Hematopoietic multipotent progenitor cell (in vitro differentiated cells): ENCODE results near the gene ATXN1. TPM values are rescaled to one million over a fixed set of nuclear protein-coding genes. Genes with fewer than 3 reads are reported as not detected.
"Not testable (repeated sequence)": the region's sequence is repeated elsewhere in the genome, so short reads cannot be mapped to it uniquely, and the experiment has no call there.

Source experiments
- DNase-seq, 3 donors: peaks; one replicate each; pipeline ENCODE4 v3.0.0-alpha.2; 2011 to 2015; ENCODE audit warnings: low read depth in 2 of 3, low spot score in 2 of 3
- total RNA-seq: library from RNA; depleted of rRNA; stranded (reverse); fragments of >200 nt; gene quantifications from one replicate; pipeline ENCODE4 v1.2.3, GENCODE V29; 2012

The ATXN1 gene
- total RNA-seq, 1 donor: 52.0 TPM

GRCh38 chr6:16386057-16386456 is 375.2 kb downstream of the ATXN1 start:
- DNase-seq: no peak

- DNase-seq: no peak
These were observed 377.6 kb downstream of the ATXN1 start for GRCh38 chr6:16383607-16384206.

GRCh38 chr6:16381968-16382367 is 379.3 kb downstream of the ATXN1 start:
- DNase-seq: not testable (repeated sequence)

GRCh38 chr6:16380220-16380809 is 380.9 kb downstream of the ATXN1 start:
- DNase-seq: no peak

- DNase-seq: not testable (repeated sequence)
These were observed 382.9 kb downstream of the ATXN1 start for GRCh38 chr6:16378360-16378759.

- no peak for DNase-seq
These were observed 383.8 kb downstream of the ATXN1 start for GRCh38 chr6:16377470-16377869.

- no peak for DNase-seq
These were observed 385.4 kb downstream of the ATXN1 start for GRCh38 chr6:16375843-16376242.

GRCh38 chr6:16375206-16375605 is 386.1 kb downstream of the ATXN1 start:
- no peak for DNase-seq

GRCh38 chr6:16374461-16375200 is 386.6 kb downstream of the ATXN1 start:
- DNase-seq: no peak

- no peak for DNase-seq
These were observed 387.2 kb downstream of the ATXN1 start for GRCh38 chr6:16374016-16374415.

GRCh38 chr6:16372029-16372776 is 389.1 kb downstream of the ATXN1 start:
- no peak for DNase-seq

- no peak for DNase-seq
These were observed 389.9 kb downstream of the ATXN1 start for GRCh38 chr6:16371401-16371800.

GRCh38 chr6:16370943-16371342 is 390.3 kb downstream of the ATXN1 start:
- no peak for DNase-seq

- no peak for DNase-seq
These were observed 391.3 kb downstream of the ATXN1 start for GRCh38 chr6:16369989-16370388.

- no peak for DNase-seq
These were observed 392.0 kb downstream of the ATXN1 start for GRCh38 chr6:16369140-16369745.

GRCh38 chr6:16367571-16367970 is 393.7 kb downstream of the ATXN1 start:
- DNase-seq: no peak

GRCh38 chr6:16363749-16364148 is 397.5 kb downstream of the ATXN1 start:
- no peak for DNase-seq

GRCh38 chr6:16362819-16363589 is 398.3 kb downstream of the ATXN1 start:
- DNase-seq: no peak

- DNase-seq: no peak
These were observed 399.0 kb downstream of the ATXN1 start for GRCh38 chr6:16362296-16362695.

- no peak for DNase-seq
These were observed 399.4 kb downstream of the ATXN1 start for GRCh38 chr6:16361861-16362260.
